Activated CD8-positive, alpha-beta memory T cell treated with anti-CD3 and anti-CD28 coated beads for 36 hours (primary cell): ENCODE results near the gene SCD5. TPM values are rescaled to one million over a fixed set of nuclear protein-coding genes. Genes with fewer than 3 reads are reported as not detected.

Experiments
- CTCF ChIA-PET: fragments of 350-600 bp; sonication (Branson Sonifier 250); formaldehyde crosslinking; loops from one replicate; lab custom pipeline; 2021; ENCODE audit warnings: antibody characterized with exemption; lab: Charles Lee
- POLR2A ChIA-PET: fragments of 350-600 bp; sonication (Branson Sonifier 250); formaldehyde crosslinking; loops from one replicate; lab custom pipeline; 2021; ENCODE audit warnings: antibody characterized with exemption; lab: Charles Lee
- total RNA-seq, 2 experiments: library from RNA; stranded (reverse); gene quantifications; one replicate each; pipeline ENCODE4 v1.2.3, GENCODE V29; 2021

SCD5 gene
- total RNA-seq, 2 experiments from 2014 or later: 7.0 to 7.1 TPM

DNA sequence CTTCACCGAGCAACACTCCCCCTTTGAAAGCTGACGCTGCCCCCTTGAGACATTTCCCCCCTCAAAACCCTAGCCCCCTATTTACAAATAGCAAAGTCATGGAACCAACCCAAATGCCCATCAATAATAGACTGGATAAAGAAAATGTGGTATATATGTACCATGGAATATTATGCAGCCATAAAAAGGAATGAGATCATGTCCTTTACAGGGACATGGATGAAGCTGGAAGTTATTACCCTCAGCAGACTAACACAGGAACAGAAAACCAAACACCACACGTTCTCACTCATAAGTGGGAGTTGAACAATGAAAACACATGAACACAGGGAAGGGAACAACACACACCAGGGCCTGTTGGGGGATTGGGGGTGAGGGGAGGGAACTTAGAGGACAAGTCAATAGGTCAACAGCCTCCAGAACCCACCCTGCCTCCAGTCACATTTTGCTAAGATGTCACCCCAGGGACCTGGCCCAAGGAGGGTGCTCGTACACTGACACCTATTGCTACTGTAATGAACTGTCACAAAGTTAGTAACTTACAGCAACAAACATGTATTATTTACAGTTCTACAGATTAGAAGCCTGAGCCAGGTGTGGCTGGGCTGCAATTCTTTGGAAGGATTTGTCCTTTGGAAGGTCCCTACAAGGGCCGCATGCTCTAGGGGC is 20.6 kb downstream of the SCD5 start:
- ChIA-PET CTCF (no interaction called here), POLR2A (interaction anchor here (0.6 kb wide), 1 partner anchor 12 kb away, joined by 4 read pairs; no protein-coding TSS in a partner anchor)

DNA sequence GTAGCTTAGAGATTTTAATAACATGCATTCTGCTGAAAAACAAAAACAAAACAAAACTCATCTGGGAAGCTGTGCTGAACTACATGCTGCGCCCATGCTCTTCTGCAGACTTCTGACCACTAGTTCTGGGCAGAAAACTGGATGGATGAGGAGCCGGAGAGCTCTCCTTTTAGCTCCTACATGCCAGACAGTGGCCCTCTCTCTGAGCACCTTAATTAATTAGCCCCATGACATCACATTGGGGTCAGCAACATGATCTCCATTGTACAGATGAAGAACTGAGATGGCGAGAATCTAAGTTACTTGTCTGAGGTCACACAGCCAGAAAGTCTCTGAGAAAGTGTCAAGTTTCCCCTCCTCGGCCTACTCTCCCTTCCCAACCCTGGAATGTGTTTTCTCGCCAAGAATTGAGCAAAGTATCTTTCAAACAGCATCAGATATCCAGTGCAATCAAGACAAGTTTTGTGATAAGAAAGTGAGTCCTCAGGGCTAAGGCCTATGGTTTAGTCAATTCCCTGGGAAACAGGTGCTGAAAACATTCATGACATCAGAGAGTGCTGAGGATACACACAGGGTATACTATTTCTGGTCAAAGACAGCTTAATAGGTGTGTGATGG is 21.6 kb downstream of the SCD5 start:
- ChIA-PET CTCF (no interaction called here), POLR2A (interaction anchor here (0.5 kb wide), 1 partner anchor 36 kb away, joined by 8 read pairs; no protein-coding TSS in a partner anchor)

DNA sequence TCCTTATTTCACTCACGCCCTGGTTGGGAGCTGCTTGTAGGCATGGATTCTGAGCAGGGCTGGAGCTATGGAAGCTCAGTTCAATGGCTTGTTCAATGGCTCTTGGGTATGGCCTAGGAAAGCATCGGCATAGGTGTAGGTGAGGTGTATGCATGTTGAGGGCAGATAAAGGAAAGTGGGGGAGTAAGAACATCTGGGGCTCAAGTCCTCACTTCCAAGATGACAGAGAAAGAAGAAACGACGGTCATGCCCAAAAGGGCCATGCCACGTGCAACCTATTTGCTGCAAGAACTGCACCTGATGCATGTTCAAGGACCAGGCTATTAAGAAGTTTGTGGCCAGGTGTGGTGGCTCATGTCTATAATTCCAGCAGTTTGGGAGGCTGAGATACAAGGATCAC is 23.4 kb downstream of the SCD5 start:
- CTCF ChIA-PET: interaction anchor here (1.0 kb wide), 1 partner anchor 16 kb away, joined by 4 read pairs; no protein-coding TSS in a partner anchor
- POLR2A ChIA-PET: no interaction called here

DNA sequence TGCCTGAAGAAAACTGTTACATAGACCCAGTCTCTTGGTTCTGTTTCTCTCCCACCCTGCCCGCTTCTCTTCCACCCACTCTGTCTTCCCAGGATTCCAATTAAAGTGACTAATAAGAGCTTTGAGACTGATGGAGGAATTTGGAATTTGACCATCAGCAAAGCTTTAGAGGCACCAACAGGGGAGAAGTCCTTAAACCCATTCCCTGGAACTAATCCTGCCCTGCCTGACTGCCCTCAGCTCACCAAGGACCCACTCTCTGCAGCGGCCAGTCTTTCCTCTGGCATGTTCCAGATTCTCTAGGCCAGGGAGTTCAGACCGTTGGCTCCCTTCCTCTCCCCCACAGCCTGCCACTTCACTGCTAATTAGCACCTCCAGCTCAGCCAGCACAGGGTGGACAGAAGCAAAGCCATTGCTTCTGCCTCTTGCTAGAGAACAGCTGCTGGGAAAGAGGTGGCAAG is 23.9 kb downstream of the SCD5 start:
- ChIA-PET CTCF (no interaction called here), POLR2A (no interaction called here)

DNA sequence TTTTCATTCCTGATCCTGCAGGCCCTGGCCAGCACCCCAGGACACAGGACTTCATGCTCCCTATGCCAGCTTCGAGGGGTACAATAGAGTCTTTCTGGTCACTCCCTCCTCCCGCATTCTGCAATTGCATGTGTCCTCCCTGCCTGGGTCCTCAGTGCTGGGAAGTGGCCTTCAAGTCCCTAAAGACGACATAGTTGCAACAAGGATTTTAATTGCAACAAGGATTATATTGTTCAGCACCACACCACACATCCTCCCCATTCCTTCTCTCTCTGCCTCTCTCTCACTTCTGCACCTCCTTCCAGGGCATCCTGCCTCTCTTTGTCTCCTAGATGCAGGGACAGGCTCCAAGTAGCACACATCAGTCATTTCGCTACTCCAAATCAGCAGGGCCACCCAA is 25.5 kb downstream of the SCD5 start:
- POLR2A ChIA-PET: no interaction called here
- CTCF ChIA-PET: no interaction called here

DNA sequence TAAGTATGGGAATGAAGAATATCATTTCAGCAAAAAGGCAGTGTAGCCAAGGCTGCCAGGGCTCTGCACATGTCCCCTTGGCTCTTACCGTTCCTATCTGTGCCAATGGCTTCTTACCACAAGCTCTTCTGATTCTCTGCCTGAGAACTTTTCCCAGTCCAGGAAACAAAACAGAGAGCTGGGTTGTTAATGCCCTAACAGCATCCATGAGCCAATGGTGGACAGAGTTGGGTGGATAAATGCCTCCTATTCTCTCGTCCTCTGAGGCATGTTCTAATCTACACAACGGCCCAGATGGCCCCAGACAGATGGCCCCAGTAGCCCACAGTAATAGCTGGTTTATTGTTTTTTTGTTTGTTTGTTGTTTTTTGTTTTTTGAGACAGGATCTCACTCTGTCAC is 28.0 kb downstream of the SCD5 start:
- POLR2A ChIA-PET: no interaction called here

DNA sequence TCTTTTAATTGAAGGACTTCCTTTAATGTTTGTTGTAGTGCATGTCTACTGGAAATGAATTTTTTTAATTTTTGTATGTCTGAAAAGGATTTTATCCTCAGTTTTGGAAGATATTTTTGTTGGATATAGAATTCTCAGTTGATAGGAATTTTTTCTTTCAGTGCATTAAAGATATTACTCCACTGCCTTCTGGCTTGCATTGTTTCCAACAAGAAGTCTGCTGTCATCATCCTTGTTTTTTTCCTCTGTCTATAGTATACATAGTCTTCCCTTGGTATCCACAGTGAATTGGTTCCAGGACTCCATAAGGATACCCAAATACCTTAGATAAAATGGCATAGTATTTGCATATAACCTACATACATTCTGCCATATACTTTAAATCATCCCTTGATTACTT is 33.5 kb downstream of the SCD5 start:
- ChIA-PET CTCF (no interaction called here), POLR2A (no interaction called here)

More for the DNA sequence above, 28.0 kb downstream of the SCD5 start:
- CTCF ChIA-PET: no interaction called here

DNA sequence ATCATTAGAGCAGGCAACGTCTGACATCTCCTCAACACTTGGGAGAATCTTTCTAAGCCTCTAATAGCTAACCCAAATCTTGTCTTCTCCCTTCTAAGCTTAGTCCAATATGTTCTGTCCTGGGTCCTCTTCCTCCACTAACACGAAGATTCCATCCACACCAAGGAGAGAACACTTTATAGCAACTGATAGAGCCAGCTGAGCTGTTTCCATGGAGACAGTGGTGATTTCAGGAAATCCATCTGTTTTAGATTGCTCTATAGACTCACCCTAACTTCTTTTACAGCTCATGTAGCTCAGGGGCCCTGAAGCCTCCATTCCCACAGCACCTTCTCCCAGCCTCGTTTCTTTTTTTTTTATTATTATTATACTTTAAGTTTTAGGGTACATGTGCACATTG is 37.4 kb downstream of the SCD5 start:
- POLR2A ChIA-PET: no interaction called here
- CTCF ChIA-PET: no interaction called here

DNA sequence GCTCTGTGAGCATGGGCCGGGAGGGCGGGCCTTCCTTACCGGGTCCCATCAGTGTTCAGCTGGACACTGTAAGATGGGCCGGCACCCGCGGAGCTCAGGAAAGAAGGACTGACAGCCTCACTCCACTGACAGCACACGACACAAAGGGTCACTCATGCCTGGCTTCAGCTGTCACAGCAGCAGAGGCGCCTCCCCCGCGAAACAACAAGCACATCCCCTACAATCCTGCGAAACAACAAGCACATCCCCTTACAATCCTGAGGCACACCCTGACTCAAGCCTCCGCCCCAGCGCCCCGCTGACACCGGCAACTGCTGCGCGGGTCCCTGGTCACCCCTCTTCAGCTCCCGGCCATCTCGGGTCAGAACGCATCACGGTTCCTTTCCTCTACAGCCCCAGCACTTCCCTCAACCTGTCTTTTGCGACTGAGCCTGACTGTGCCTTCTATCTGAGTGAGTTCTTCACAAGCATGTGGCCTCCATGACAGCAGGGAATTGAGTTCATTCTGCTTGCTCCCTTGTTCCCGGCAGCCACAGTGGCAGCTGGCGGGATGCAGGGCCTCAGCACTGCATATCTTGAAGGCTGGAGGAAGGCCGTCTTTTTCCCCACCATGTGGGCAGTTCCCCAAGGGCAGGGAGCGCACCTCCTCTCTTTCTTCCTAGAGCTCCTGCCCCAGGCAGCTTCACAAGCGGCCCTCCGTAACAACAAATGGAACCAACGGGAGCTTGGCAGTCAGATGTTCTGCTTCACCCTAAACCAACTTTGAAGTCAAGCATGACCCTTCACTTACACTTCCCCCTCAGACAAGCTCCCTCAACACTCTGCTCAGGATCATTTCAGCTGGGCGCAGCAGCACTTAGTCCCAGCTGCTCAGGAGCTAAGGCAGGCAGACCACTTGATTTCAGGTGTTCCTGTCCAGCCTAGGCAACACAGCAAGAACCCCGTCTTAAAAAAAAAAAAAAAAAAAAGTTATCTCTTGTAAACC is 39.6 kb downstream of the SCD5 start:
- ChIA-PET POLR2A (no interaction called here), CTCF (interaction anchor here (1.2 kb wide), 1 partner anchor 17 kb away, joined by 4 read pairs; no protein-coding TSS in a partner anchor)

DNA sequence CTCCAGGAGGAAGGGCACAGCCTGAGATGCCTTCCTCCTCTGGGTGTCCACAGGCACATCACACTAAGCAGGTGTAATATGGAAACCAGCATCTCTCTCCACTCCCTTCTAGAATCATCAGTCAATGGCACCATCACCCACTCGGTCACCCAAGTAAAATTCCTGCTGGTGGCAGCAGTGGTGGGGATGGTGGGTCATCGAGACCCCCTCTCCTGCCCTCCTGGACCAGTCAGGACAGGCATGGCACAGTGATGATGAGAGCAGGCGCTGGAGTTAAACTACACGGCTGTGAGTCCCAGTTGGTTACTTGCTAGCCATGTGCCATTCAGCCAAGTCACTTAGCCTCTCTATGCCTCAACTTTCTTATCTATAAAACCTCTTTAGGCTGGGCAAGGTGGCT is 42.5 kb downstream of the SCD5 start:
- ChIA-PET POLR2A (no interaction called here), CTCF (no interaction called here)

DNA sequence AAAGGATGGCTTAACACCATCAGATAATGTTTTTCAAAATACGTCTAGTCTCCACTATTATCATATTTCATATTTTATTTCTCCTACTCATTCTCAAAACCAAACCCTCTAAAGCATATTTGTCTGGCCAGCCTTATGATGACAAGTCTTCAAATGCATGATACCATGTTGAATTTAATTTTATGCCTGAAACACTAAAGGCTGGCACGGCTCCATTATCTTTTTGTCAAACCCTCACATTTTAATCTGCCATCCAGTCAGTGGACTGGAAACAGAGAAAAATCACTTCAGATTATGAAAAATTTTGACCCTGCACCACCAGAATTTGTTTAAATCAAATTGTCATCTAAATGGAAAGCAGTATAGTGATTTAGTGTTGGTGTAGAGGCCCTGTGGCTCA is 42.9 kb downstream of the SCD5 start:
- CTCF ChIA-PET: no interaction called here
- POLR2A ChIA-PET: no interaction called here

DNA sequence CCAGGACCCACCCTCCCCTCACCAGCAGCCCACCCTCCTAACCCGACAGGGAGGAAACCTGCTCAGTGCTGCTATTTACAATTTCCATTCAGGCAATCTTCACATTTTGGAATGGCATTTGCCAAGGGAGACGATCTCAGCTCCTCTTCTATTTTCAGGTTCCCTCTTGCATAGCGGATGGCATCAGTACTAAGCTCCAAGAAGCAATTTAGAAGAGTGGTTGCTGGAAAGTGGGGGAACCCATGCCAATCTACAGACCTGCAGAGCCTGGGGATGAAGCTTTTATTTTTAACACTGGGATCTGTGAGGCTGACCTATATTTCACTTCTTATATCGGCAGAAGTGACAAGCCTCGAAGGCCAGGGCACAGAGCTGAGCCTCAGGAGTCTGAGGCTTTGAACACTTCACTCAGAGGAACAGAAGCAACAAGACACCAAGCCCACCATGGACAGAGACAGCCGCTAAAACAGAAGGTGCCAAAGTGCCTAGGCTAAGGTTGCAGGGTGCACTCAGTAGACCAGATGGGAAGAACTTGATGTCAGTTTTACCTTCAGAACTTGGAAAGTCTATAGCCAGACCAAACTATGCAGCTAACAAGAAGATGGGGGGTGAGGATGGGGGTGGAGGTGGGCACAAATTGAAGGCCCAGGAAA is 44.0 kb downstream of the SCD5 start:
- ChIA-PET CTCF (no interaction called here), POLR2A (no interaction called here)

DNA sequence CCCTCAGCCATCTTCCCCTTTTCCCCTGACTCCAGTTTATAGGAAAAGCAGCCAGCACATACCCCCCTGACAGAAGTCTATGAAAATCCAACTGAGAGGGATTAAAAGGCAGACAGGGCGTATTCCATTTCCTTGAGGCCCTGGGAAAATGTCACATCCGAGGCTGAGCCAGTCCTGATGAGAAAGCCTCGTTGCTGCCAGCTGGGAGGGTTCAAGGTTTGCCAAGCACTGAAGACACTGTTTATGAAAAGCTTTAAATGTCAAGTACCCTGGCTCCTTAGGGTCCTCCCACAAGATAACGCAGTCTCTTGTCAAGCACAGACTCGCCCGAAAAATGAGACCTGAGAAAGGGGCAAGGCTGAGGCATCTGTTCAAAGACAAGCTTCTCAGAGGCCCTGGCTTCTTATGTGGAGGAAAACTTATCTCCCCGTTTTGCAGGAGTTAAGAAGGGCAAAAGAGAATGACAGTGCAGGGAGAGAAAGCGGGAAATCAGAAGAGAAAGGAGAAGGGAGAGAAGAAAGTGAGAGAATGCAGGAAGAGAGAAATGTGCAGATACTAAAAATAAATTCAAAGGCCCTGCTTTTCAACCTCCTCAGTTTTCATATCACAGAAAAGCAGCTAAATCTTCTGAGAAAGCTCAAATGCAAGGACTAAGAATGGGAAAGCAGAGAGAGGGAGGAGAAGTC is 44.7 kb downstream of the SCD5 start:
- CTCF ChIA-PET: no interaction called here
- POLR2A ChIA-PET: no interaction called here

DNA sequence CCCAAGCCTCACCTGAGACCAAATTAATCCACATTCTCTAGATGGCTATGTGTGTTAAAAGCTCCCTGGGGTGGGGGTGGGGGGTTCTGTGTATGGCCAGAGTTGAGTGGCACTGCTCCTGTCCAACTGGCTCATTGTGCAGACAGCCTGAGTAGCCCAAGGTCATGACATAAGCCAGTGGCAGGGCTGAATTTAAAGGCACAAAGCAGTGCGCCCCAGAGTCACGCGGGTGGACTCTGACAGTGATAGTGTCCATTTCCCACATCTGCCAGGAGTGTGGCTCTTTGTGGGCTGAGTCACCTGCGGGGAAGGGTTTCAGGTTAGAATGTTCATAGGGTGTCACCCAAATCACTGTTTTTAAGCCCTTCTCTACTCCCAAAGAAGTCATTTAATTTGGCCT is 45.4 kb downstream of the SCD5 start:
- ChIA-PET CTCF (no interaction called here), POLR2A (interaction anchor here (0.5 kb wide), 1 partner anchor 124 kb away, joined by 3 read pairs; no protein-coding TSS in a partner anchor)

DNA sequence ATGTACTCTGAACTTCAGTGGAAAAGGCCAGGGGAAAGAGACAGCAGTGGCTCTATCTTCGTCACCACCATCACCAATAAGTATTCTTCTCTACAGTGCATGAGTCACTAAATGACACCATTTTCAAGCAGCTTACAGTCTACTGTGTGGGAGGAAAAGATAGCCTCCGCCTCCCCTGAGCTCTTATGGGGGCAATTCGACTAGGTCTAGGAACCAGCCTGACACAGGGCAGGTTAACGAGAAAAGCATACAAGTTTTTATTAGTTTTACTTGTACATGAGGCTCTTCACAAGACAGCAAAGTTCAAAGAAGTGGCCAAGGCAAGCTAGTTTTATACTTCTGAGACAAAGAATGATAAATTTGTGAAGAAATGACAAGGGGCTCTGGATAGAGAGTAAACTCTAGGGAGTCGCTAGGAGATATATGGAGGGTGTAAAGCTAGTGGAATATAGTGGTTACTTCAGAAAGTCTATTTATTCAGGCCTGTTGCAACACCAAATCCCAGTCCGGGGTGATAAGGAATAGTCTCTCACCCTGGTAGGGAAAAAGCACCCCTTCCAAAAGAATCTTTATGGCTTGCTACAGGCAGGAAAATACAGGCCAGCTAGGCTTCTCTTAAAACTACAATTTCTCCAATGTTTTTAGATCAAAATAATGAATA is 49.7 kb downstream of the SCD5 start:
- ChIA-PET CTCF (interaction anchor here (4.1 kb wide), 1 partner anchor 9 kb away, joined by 13 read pairs; no protein-coding TSS in a partner anchor), POLR2A (no interaction called here)

DNA sequence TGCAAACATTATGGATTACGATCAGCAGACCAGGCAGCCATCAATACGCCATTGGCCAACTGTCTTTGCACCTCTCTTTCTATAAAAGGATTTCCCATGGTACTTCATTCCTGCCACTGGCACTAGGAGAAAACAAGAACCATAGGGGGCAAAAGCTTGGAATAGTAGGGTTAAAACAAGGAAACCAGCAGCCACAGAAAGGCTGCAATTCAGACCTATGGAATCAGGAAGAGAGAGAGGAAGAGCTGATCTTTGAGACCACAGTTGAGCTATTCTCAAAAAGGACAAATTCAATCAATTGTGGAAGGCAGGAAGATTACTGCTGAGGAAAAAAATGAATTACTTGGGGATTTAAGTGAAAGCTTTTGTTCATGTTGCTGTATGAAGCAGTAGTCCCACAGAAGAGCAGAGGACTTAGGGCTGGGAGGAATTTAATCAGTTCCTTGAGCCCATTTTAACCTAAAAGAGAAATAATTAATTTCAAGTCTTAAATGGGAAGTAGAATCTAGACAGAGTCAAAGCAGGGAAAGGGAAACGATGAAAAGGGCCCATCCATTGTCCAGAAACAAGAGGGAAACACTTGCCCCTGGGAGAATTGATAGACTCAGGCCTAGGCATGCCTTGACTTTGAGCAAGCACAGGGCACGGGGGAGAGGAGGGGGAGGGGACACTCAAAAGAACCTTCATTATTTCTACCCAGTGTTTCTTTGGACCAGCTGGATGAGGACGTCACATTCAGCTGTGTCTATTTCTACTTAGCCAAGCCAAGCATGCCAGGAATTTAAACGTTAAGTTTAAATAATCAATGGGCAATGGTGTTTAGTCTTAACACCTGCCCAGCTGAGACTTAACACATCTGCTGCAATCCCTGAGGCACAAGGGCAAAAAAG is 50.7 kb downstream of the SCD5 start:
- ChIA-PET POLR2A (no interaction called here), CTCF (interaction anchor here (4.1 kb wide), 1 partner anchor 8 kb away, joined by 13 read pairs; no protein-coding TSS in a partner anchor)
